ENCODE measurements around the gene DCP1A.

DNA sequence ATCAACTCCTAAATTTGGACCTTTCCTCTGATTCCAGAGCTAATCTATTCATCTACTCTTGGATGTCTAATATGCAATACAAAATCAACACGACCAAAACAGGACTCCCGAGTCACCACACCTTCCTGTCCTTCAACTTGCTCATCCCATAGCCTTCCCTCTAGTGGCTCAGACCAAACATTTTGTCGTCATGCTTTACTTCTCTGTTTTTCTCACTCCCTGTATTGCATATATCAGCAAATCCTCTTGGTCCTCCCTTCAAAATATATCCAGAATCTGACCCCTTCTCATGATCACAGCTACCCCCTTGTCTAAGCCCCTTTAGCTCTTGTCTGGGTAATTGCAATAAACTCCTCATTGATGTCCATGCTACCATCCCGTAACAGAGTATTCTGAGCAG is 30.5 kb upstream of the DCP1A start:
- TF ChIP-seq, protein P1, sequence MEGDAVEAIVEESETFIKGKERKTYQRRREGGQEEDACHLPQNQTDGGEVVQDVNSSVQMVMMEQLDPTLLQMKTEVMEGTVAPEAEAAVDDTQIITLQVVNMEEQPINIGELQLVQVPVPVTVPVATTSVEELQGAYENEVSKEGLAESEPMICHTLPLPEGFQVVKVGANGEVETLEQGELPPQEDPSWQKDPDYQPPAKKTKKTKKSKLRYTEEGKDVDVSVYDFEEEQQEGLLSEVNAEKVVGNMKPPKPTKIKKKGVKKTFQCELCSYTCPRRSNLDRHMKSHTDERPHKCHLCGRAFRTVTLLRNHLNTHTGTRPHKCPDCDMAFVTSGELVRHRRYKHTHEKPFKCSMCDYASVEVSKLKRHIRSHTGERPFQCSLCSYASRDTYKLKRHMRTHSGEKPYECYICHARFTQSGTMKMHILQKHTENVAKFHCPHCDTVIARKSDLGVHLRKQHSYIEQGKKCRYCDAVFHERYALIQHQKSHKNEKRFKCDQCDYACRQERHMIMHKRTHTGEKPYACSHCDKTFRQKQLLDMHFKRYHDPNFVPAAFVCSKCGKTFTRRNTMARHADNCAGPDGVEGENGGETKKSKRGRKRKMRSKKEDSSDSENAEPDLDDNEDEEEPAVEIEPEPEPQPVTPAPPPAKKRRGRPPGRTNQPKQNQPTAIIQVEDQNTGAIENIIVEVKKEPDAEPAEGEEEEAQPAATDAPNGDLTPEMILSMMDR (IDR thresholded peaks at IDR 0.05; ENCODE audit: low read length): no peak
- no peak for TF ChIP-seq EZH2 (IDR thresholded peaks at IDR 0.05; ENCODE audit: borderline replicate concordance, low read length)

All from OCI-LY1 (cell line).